Ovary (tissue), 3 donors: Measurements from ENCODE around the gene CHRM1.

ENCODE experiments used
- CTCF ChIP-seq, 3 donors: fragments of 450-650 bp in 2 of 3; fragments of 200-600 bp in 1 of 3; IDR thresholded peaks; one replicate each; pipeline versions ENCODE4 v1.5.1 to v1.8.0; 2016 to 2022; ENCODE audit warnings: antibody characterized with exemption in 3 of 3, mild to moderate bottlenecking in 1 of 3
- EP300 ChIP-seq: sonication (generic); formaldehyde crosslinking; IDR thresholded peaks from one replicate; pipeline ENCODE4 v1.6.1; 2017; ENCODE audit warnings: antibody characterized with exemption
- POLR2A ChIP-seq: fragments of 450-650 bp; IDR thresholded peaks from one replicate; pipeline ENCODE4 v1.6.1; 2017; ENCODE audit warnings: antibody characterized with exemption, mild to moderate bottlenecking, moderate library complexity
- donor health status: DM: no; HTN: no; CAD: no.

GRCh38 chr11:62948765-62949320 is 27.7 kb upstream of the CHRM1 start:
- TF ChIP-seq POLR2A = no peak
- TF ChIP-seq CTCF (IDR thresholded peaks at IDR 0.05) = no peak
- TF ChIP-seq EP300 = no peak
